ENCODE measurements around the gene PTPRF.

PTPRF gene

DNA sequence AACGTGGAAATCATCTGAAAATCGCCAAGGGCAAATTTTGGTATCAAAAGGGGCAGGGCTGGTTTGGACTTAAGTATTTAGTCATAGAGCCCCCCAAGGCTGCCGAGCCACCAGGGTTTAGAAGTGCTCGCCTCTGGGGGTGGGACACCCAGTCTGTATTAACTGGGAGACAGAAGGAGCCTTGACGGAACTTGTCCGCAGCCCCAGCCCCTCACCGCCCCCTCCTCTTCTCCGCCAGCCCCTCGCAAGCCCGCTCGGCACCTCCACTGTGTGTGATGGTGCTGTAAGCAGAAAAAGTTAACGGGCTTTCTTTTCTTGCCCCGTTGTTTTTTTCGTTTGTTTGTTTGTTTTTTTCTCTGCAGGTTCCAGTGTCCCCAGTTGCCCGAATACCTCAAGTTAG, 81.7 kb downstream of the PTPRF start:
- no peak overlapping the region for H3K4me3 Mint-ChIP-seq
- H3K9me3 Mint-ChIP-seq, result no peaks in the 10 kb centered on the region
- H3K27ac Mint-ChIP-seq, result no peak overlapping the region
- H3K27me3 Mint-ChIP-seq, result no peaks in the 10 kb centered on the region
- no peaks in the 10 kb centered on the region for H3K4me1 Mint-ChIP-seq
- no peaks in the 10 kb centered on the region for H3K36me3 Mint-ChIP-seq

DNA sequence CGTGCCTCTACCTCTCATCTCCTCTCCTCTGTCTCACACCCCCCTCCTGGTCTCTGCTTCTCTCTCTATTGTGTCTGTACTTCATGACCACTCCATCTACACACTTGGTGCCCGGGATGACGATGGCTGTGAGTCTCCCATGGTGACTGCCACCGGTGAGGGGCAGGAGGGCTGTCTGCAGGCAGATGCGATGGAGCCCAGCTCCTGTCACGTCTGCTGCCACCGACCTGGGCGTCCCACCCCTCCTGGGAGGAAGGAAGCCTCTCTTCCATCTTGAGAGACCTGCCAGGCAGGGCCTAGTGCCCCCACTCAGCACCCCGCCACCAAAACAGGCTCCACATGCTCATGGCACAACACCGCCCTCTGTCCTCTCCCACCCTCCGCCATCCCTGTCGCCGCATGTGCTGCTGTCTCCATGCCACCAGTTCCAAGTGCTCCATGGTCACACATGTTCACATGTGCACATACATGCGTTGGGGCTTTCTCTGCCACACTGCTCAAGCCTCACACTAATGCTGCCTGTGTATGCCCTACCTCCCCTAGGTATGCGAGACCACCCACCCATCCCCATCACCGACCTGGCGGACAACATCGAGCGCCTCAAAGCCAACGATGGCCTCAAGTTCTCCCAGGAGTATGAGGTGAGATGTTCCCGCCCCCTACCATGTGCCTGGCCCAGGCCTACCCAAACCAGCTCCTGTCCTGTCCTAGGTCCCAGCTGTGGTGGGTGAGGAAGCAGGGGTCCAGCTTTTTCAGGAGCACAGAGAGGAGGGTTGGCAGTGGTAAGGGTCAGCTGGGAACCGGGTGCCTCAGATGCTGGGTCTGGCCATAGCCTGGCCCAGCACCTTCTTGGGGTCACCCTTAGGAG, 82.6 kb downstream of the PTPRF start:
- Mint-ChIP-seq H3K4me3 (no peak overlapping the region), H3K4me1 (no peaks in the 10 kb centered on the region), H3K27ac (no peak overlapping the region), H3K27me3 (no peaks in the 10 kb centered on the region), H3K36me3 (no peaks in the 10 kb centered on the region), H3K9me3 (no peaks in the 10 kb centered on the region)

DNA sequence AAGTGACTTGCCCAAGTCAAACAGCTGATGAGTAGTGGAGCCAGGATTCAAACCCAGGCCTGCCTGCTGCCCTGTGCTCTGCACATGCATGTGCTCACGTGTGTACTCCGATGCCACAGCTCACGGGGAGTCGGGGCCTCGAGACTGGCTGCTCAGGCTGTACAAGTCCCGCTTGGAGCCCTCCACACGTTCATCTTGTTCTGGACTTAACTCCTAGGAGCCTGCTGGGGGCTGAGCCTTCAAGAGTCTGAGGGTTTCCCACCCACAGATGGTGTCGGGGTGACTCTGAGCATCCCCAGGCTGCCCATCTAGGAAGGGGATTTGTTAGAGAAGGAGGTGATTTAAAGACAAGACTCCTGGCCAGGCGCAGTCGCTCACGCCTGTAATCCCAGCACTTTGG, 83.5 kb downstream of the PTPRF start:
- no peak overlapping the region for H3K4me3 Mint-ChIP-seq
- no peaks in the 10 kb centered on the region for H3K9me3 Mint-ChIP-seq
- H3K27me3 Mint-ChIP-seq, result no peaks in the 10 kb centered on the region
- no peaks in the 10 kb centered on the region for H3K4me1 Mint-ChIP-seq
- no peak overlapping the region for H3K27ac Mint-ChIP-seq
- no peaks in the 10 kb centered on the region for H3K36me3 Mint-ChIP-seq

DNA sequence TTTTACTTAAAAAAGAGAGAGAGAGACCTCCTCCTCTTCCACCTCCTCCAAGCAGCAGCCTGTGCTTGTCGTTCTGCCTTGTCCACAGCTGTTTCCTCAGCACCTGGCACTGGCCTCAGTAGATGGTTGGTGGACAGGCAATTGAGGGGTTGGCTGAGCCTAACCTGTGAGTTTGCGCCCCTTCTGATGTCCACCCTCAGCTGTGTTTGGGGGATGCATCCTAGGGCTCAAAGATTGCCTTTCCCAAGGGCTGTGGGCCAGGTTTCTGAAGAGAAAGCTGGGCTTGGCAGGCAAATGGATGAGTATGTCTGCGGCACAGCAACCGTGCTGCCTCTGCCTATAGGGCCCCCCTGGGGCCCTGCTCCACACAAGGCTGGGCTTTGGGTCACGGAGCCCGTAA, 84.2 kb downstream of the PTPRF start:
- H3K27ac Mint-ChIP-seq, result no peak overlapping the region
- no peak overlapping the region for H3K4me3 Mint-ChIP-seq
- H3K36me3 Mint-ChIP-seq, result no peaks in the 10 kb centered on the region
- H3K4me1 Mint-ChIP-seq, result no peaks in the 10 kb centered on the region
- no peaks in the 10 kb centered on the region for H3K9me3 Mint-ChIP-seq
- no peaks in the 10 kb centered on the region for H3K27me3 Mint-ChIP-seq

DNA sequence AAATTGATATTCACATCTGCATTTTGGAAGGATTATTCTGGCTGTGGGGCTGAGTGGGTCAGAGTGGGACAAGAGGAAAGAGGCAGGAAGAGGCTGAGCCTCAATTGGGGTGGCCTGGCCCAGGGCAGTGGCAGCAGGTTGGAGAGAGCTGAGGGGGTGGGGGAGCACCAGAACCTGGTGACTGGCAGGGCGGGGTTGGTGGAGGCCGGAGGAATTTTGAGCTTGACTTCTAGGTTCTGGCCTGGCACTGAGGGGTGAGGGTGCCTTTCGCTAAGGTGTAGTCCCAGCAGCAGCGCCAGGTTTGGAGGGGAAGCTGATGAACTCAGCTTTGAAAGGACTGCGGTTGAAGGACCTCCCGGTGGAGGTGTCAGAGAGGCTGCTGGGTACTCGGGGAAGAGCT, 85.7 kb downstream of the PTPRF start:
- H3K27me3 Mint-ChIP-seq, result no peaks in the 10 kb centered on the region
- no peak overlapping the region for H3K4me3 Mint-ChIP-seq
- no peaks in the 10 kb centered on the region for H3K4me1 Mint-ChIP-seq
- no peaks in the 10 kb centered on the region for H3K36me3 Mint-ChIP-seq
- H3K27ac Mint-ChIP-seq, result no peak overlapping the region
- H3K9me3 Mint-ChIP-seq, result no peaks in the 10 kb centered on the region

DNA sequence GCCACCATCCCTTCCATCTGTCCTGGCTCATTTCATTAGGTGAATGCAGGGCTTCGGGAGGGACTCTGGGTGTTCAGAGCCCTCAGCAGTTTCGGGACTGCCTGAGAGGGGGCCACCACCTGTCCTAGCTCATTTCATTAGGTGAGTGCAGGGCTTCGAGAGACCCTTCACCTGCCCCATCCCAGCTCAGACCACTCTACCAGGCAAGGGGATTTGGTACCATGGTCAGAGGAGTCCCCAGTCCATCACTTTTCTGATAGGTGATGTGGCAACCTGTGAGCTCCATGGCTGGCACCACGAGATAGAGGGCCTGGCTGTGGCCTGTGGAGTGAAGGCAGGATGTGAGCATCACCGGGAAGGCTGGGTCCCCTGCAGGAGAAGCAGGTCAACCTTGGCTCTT, 86.3 kb downstream of the PTPRF start:
- no peak overlapping the region for H3K27ac Mint-ChIP-seq
- no peak overlapping the region for H3K4me3 Mint-ChIP-seq
- no peaks in the 10 kb centered on the region for H3K9me3 Mint-ChIP-seq
- no peaks in the 10 kb centered on the region for H3K4me1 Mint-ChIP-seq
- no peaks in the 10 kb centered on the region for H3K36me3 Mint-ChIP-seq
- no peaks in the 10 kb centered on the region for H3K27me3 Mint-ChIP-seq

DNA sequence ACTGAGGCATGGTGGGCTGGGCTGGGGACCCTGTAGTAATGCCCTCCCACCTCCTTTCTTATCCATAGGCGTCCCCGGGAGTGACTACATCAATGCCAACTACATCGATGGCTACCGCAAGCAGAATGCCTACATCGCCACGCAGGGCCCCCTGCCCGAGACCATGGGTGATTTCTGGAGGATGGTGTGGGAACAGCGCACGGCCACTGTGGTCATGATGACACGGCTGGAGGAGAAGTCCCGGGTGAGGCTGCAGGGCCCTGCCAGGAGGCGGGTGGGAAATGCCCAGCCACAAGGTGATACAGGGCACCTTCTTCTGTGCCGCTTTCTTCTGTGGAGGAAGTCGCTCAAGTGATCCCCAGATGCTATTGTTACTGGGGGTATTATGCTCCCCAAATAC, 87.0 kb downstream of the PTPRF start:
- Mint-ChIP-seq H3K4me1 (no peaks in the 10 kb centered on the region), H3K27ac (no peak overlapping the region), H3K9me3 (no peaks in the 10 kb centered on the region), H3K27me3 (no peaks in the 10 kb centered on the region), H3K4me3 (no peak overlapping the region), H3K36me3 (no peaks in the 10 kb centered on the region)

DNA sequence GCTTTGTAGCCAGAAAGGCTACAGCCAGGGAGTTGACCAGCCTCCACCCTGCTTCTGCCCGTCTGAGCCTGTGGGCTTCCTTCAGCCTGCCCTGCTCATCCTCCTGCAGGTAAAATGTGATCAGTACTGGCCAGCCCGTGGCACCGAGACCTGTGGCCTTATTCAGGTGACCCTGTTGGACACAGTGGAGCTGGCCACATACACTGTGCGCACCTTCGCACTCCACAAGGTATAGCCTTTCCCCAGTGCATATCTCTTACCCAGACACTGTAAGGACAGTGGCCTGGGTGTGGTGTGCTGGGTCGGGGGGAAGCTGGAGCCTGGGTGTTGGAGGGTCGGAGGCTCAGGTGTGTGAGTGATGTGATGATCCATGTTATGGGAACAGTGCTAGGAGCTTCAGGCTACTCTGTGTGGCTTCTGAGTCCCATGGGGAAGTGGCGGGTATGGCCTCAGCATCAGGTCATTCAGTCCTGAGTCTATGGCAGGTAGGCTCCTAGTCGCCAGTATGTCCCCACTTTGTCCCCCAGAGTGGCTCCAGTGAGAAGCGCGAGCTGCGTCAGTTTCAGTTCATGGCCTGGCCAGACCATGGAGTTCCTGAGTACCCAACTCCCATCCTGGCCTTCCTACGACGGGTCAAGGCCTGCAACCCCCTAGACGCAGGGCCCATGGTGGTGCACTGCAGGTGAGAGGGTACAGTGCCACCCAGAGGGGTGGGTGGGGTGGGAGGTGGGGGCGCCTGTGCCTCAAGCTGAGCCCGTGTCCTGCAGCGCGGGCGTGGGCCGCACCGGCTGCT, 88.0 kb downstream of the PTPRF start:
- no peak overlapping the region for H3K27ac Mint-ChIP-seq
- no peaks in the 10 kb centered on the region for H3K27me3 Mint-ChIP-seq
- H3K4me1 Mint-ChIP-seq, result no peaks in the 10 kb centered on the region
- H3K9me3 Mint-ChIP-seq, result no peaks in the 10 kb centered on the region
- H3K4me3 Mint-ChIP-seq, result no peak overlapping the region
- no peaks in the 10 kb centered on the region for H3K36me3 Mint-ChIP-seq

DNA sequence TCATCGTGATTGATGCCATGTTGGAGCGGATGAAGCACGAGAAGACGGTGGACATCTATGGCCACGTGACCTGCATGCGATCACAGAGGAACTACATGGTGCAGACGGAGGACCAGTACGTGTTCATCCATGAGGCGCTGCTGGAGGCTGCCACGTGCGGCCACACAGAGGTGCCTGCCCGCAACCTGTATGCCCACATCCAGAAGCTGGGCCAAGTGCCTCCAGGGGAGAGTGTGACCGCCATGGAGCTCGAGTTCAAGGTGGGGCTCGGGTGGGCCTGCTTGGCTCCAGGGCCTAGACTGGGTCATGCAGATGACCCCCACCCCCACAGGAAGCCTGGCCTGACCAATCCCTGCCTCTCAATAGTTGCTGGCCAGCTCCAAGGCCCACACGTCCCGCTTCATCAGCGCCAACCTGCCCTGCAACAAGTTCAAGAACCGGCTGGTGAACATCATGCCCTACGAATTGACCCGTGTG, 88.7 kb downstream of the PTPRF start:
- no peaks in the 10 kb centered on the region for H3K9me3 Mint-ChIP-seq
- no peaks in the 10 kb centered on the region for H3K4me1 Mint-ChIP-seq
- H3K36me3 Mint-ChIP-seq, result no peaks in the 10 kb centered on the region
- no peaks in the 10 kb centered on the region for H3K27me3 Mint-ChIP-seq
- H3K4me3 Mint-ChIP-seq, result no peak overlapping the region
- no peak overlapping the region for H3K27ac Mint-ChIP-seq

DNA sequence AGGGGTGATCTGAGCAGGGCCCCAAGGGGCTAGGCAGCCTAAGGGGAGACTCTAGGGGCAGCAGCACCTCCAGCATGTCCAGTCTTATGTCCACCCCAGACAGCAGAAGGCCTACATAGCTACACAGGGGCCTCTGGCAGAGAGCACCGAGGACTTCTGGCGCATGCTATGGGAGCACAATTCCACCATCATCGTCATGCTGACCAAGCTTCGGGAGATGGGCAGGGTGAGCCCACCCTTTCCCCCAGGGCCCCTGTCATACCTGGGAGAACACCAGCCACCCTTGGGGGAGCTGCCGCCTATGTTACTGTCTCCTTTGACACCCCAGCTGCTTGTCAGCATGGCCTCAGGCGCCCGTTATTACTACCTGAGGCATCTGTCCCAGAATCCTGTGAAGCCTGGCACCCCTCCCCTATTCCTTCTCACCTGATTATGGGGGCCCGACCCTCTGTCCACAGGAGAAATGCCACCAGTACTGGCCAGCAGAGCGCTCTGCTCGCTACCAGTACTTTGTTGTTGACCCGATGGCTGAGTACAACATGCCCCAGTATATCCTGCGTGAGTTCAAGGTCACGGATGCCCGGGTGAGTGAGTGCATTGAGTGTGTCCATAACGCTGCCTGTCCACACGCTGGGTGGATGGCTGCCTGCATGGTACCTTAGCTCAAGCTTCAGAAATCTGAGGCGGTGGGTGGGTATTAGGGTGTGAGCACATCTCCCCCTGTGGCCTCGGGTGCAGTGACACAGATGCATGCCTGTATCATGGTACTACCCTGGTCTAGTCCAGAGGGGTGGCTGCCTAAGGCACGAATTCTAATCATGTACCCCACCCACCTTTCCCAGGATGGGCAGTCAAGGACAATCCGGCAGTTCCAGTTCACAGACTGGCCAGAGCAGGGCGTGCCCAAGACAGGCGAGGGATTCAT, 89.6 kb downstream of the PTPRF start:
- no peaks in the 10 kb centered on the region for H3K36me3 Mint-ChIP-seq
- no peak overlapping the region for H3K4me3 Mint-ChIP-seq
- H3K27ac Mint-ChIP-seq, result no peak overlapping the region
- H3K27me3 Mint-ChIP-seq, result no peaks in the 10 kb centered on the region
- no peaks in the 10 kb centered on the region for H3K9me3 Mint-ChIP-seq
- no peaks in the 10 kb centered on the region for H3K4me1 Mint-ChIP-seq

DNA sequence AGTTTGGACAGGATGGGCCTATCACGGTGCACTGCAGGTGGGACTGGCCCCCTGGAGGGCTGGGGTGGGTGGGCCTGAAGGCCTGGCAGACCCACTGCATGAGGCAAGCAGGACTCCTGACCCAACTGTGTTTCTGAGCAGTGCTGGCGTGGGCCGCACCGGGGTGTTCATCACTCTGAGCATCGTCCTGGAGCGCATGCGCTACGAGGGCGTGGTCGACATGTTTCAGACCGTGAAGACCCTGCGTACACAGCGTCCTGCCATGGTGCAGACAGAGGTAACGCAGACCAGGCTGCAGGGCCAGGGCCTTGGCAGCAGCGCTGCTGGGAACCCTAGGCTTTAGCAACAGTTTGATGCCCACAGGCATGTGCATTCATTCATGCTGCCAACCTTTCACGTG, 90.3 kb downstream of the PTPRF start:
- no peaks in the 10 kb centered on the region for H3K4me1 Mint-ChIP-seq
- H3K36me3 Mint-ChIP-seq, result no peaks in the 10 kb centered on the region
- no peak overlapping the region for H3K27ac Mint-ChIP-seq
- H3K4me3 Mint-ChIP-seq, result no peak overlapping the region
- no peaks in the 10 kb centered on the region for H3K9me3 Mint-ChIP-seq
- no peaks in the 10 kb centered on the region for H3K27me3 Mint-ChIP-seq

DNA sequence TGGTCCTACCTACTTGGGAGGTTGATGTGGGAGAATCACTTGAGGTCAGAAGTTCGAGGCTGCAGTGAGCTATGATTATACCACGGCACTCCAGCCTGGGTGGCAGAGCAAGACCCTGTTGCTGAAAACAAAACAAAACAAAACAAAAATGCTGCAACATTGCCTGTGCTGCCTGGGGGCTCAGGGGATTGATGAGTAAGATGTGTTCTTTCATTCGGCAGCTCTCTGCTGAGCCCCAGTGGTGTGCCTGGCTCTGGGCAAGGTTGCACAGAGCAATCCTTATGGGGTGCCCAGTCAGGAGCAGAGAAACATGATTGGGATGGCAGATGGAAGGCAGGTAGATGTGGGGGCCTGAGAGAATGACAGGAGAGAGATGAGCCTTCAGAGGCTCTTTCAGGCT, 90.7 kb downstream of the PTPRF start:
- no peak overlapping the region for H3K27ac Mint-ChIP-seq
- H3K4me3 Mint-ChIP-seq, result no peak overlapping the region
- no peaks in the 10 kb centered on the region for H3K9me3 Mint-ChIP-seq
- H3K27me3 Mint-ChIP-seq, result no peaks in the 10 kb centered on the region
- H3K36me3 Mint-ChIP-seq, result no peaks in the 10 kb centered on the region
- no peaks in the 10 kb centered on the region for H3K4me1 Mint-ChIP-seq

DNA sequence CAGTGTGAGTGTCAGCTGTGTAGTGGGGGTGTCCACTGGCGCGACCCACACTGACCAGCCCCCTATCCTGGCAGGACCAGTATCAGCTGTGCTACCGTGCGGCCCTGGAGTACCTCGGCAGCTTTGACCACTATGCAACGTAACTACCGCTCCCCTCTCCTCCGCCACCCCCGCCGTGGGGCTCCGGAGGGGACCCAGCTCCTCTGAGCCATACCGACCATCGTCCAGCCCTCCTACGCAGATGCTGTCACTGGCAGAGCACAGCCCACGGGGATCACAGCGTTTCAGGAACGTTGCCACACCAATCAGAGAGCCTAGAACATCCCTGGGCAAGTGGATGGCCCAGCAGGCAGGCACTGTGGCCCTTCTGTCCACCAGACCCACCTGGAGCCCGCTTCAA, 91.2 kb downstream of the PTPRF start:
- Mint-ChIP-seq H3K27ac (no peak overlapping the region), H3K4me1 (no peaks in the 10 kb centered on the region), H3K4me3 (no peak overlapping the region), H3K36me3 (no peaks in the 10 kb centered on the region), H3K27me3 (peaks cover under 1% of the 10 kb centered on the region), H3K9me3 (no peaks in the 10 kb centered on the region)

DNA sequence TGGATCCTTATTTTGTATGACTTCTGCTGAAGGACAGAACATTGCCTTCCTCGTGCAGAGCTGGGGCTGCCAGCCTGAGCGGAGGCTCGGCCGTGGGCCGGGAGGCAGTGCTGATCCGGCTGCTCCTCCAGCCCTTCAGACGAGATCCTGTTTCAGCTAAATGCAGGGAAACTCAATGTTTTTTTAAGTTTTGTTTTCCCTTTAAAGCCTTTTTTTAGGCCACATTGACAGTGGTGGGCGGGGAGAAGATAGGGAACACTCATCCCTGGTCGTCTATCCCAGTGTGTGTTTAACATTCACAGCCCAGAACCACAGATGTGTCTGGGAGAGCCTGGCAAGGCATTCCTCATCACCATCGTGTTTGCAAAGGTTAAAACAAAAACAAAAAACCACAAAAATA, 91.8 kb downstream of the PTPRF start:
- no peak overlapping the region for H3K4me3 Mint-ChIP-seq
- H3K36me3 Mint-ChIP-seq, result no peaks in the 10 kb centered on the region
- H3K4me1 Mint-ChIP-seq, result no peaks in the 10 kb centered on the region
- no peak overlapping the region for H3K27ac Mint-ChIP-seq
- no peaks in the 10 kb centered on the region for H3K9me3 Mint-ChIP-seq
- H3K27me3 Mint-ChIP-seq, result peaks cover 3% of the 10 kb centered on the region

DNA sequence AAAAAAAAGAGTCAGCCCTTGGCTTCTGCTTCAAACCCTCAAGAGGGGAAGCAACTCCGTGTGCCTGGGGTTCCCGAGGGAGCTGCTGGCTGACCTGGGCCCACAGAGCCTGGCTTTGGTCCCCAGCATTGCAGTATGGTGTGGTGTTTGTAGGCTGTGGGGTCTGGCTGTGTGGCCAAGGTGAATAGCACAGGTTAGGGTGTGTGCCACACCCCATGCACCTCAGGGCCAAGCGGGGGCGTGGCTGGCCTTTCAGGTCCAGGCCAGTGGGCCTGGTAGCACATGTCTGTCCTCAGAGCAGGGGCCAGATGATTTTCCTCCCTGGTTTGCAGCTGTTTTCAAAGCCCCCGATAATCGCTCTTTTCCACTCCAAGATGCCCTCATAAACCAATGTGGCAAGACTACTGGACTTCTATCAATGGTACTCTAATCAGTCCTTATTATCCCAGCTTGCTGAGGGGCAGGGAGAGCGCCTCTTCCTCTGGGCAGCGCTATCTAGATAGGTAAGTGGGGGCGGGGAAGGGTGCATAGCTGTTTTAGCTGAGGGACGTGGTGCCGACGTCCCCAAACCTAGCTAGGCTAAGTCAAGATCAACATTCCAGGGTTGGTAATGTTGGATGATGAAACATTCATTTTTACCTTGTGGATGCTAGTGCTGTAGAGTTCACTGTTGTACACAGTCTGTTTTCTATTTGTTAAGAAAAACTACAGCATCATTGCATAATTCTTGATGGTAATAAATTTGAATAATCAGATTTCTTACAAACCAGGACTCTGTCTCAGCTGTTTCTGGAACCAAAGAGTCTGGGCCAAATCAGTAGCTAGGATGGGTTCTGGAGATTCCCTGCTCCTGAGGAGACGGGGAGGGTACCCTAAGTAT, 92.5 kb downstream of the PTPRF start:
- Mint-ChIP-seq H3K27ac (no peak overlapping the region), H3K36me3 (no peaks in the 10 kb centered on the region), H3K27me3 (peaks cover 3% of the 10 kb centered on the region), H3K4me3 (no peak overlapping the region), H3K9me3 (no peaks in the 10 kb centered on the region), H3K4me1 (no peaks in the 10 kb centered on the region)

Measured in activated naive CD4-positive, alpha-beta T cell treated with anti-CD3 and anti-CD28 coated beads, Interleukin-2, amount 50 U/mL, for 24 hours (primary cell).